Measurements from ENCODE around the gene TCF21.
A peak's percentile ranks its signal among the peaks of the same experiment; 100 is the strongest.

TCF21 gene

GRCh38 chr6:133889557-133890403 lies 867 bp downstream of the TCF21 start:
- DNase-seq (ENCODE audit: low spot score) = no peak

- DNase-seq (ENCODE audit: low spot score) = no peak
Observed at GRCh38 chr6:133890711-133891148, 1.8 kb downstream of the TCF21 start.

GRCh38 chr6:133891149-133891926 lies 2.4 kb downstream of the TCF21 start:
- no peak for DNase-seq (ENCODE audit: low spot score)

- no peak for DNase-seq (ENCODE audit: low spot score)
Observed at GRCh38 chr6:133891927-133892812, 3.3 kb downstream of the TCF21 start.

- DNase-seq (ENCODE audit: low spot score) = no peak
Observed at GRCh38 chr6:133892813-133893691, 4.1 kb downstream of the TCF21 start.

- DNase-seq (ENCODE audit: low spot score) = no peak
Observed at GRCh38 chr6:133893946-133894345, 5.0 kb downstream of the TCF21 start.

GRCh38 chr6:133894369-133894768 lies 5.5 kb downstream of the TCF21 start:
- no peak for DNase-seq (ENCODE audit: low spot score)

GRCh38 chr6:133894795-133895358 lies 6.0 kb downstream of the TCF21 start:
- no peak for DNase-seq (ENCODE audit: low spot score)

- DNase-seq (ENCODE audit: low spot score) = peak; percentile 13
Observed at GRCh38 chr6:133895573-133896343, 6.8 kb downstream of the TCF21 start.

- DNase-seq (ENCODE audit: low spot score) = no peak
Observed at GRCh38 chr6:133896344-133896721, 7.4 kb downstream of the TCF21 start.

- DNase-seq (ENCODE audit: low spot score) = no peak
Observed at GRCh38 chr6:133898263-133898662, 9.3 kb downstream of the TCF21 start.

GRCh38 chr6:133899556-133899955 lies 10.6 kb downstream of the TCF21 start:
- DNase-seq (ENCODE audit: low spot score) = no peak

GRCh38 chr6:133903855-133904254 lies 14.9 kb downstream of the TCF21 start:
- no peak for DNase-seq (ENCODE audit: low spot score)

GRCh38 chr6:133906050-133906449 lies 17.1 kb downstream of the TCF21 start:
- DNase-seq (ENCODE audit: low spot score) = no peak

GRCh38 chr6:133916650-133917151 lies 27.8 kb downstream of the TCF21 start:
- DNase-seq (ENCODE audit: low spot score) = peak; percentile 93

- no peak for DNase-seq (ENCODE audit: low spot score)
Observed at GRCh38 chr6:133917781-133918180, 28.9 kb downstream of the TCF21 start.

- no peak for DNase-seq (ENCODE audit: low spot score)
Observed at GRCh38 chr6:133918208-133918930, 29.5 kb downstream of the TCF21 start.

GRCh38 chr6:133919362-133919761 lies 30.4 kb downstream of the TCF21 start:
- no peak for DNase-seq (ENCODE audit: low spot score)

GRCh38 chr6:133921249-133921859 lies 32.4 kb downstream of the TCF21 start:
- peak; percentile 81 for DNase-seq (ENCODE audit: low spot score)

Measured in cerebellar cortex (tissue), 1 donor.